HCT116 (cell line): ENCODE measurements around the gene MCRS1. TPM values are rescaled to one million over a fixed set of nuclear protein-coding genes. Genes with fewer than 3 reads are reported as not detected.

Experiments used
- ATAC-seq: fragments of 200-7000 bp; cut with Tn5 transposase; 2 replicates; pipeline ENCODE4 v1.9.1; 2020; ENCODE audit warnings: mild to moderate bottlenecking, moderate library complexity
- BruUV-seq: library from RNA; stranded (reverse); fragments of 400-500 nt; replicated peaks from 2 replicates; lab custom pipeline; 2021; lab: Mats Ljungman, UMichigan
- CTCF ChIA-PET: fragments of 300-600 bp; sonication (Branson Sonifier 250); formaldehyde crosslinking; loops from one replicate; lab custom pipeline; 2021; ENCODE audit warnings: antibody characterized with exemption; lab: Charles Lee
- POLR2A ChIA-PET: fragments of 300-600, 350-600 bp; sonication (Branson Sonifier 250); formaldehyde crosslinking; loops from one replicate; lab custom pipeline; 2021; ENCODE audit warnings: antibody characterized with exemption; lab: Charles Lee
- RAD21 ChIA-PET, 2 experiments: fragments of 300-600 bp; sonication (Branson Sonifier 250); formaldehyde crosslinking; loops; one replicate each; lab custom pipeline; 2023; ENCODE audit warnings: low total read pairs in 2 of 2; ENCODE audit not compliant: uncharacterized antibody in 2 of 2, unreplicated experiment in 2 of 2, low non-redundant PET in 1 of 2; lab: Charles Lee
- DNase-seq: peaks from one replicate; pipeline ENCODE4 v3.0.0-alpha.2; 2010; ENCODE audit warnings: low read depth, low spot score
- H2AFZ ChIP-seq: fragments of 200-600 bp; shearing (Covaris generic), sonication (generic); 2 replicates; pipeline ENCODE4 v1.6.1; 2017; ENCODE audit warnings: low read depth, mixed run types, mixed read lengths, antibody characterized with exemption, low read length; ENCODE audit not compliant: poor library complexity, severe bottlenecking
- H3K27ac ChIP-seq: 2 replicates; pipeline ENCODE4 v1.5.1; 2012; ENCODE audit warnings: low read depth, low read length
- H3K27me3 ChIP-seq: fragments of 200-600 bp; sonication (generic); 2 replicates; pipeline ENCODE4 v1.6.1; 2016; ENCODE audit warnings: mixed run types, low read length, mixed read lengths; ENCODE audit not compliant: insufficient read depth
- H3K36me3 ChIP-seq, 2 experiments: fragments of 200-500 bp in 1 of 2; fragments of 200-600 bp in 1 of 2; sonication (Bioruptor generic) in 1 of 2; sonication (generic) in 1 of 2; 2 replicates each; pipeline versions ENCODE4 v1.5.1 to v1.6.1; 2014 to 2016; ENCODE audit warnings: low read length in 2 of 2, inconsistent platforms in 1 of 2, mixed read lengths in 1 of 2, mixed run types in 1 of 2; ENCODE audit not compliant: insufficient read depth in 2 of 2, control insufficient read depth in 1 of 2
- H3K4me1 ChIP-seq, 2 experiments: fragments of 200-600 bp in 1 of 2; sonication (generic) in 1 of 2; 2 replicates each; pipeline versions ENCODE4 v1.5.1 to v1.6.1; 2012 to 2017; ENCODE audit warnings: low read length in 2 of 2, inconsistent platforms in 1 of 2, mild to moderate bottlenecking in 1 of 2, mixed read lengths in 1 of 2, mixed run types in 1 of 2, moderate library complexity in 1 of 2; ENCODE audit not compliant: insufficient read depth in 2 of 2, control insufficient read depth in 1 of 2
- H3K4me2 ChIP-seq: fragments of 200-600 bp; sonication (generic); 2 replicates; pipeline ENCODE4 v1.6.1; 2017; ENCODE audit warnings: mixed run types, low read length, mixed read lengths
- H3K4me3 ChIP-seq, 2 experiments: fragments of 200-600 bp in 1 of 2; sonication (generic) in 1 of 2; replicated peaks in 1 of 2; 2 replicates each; pipeline ENCODE4 v1.5.1; 2011 to 2016; ENCODE audit warnings: low read length in 2 of 2, control low read depth in 1 of 2, low read depth in 1 of 2, mild to moderate bottlenecking in 1 of 2, mixed read lengths in 1 of 2, mixed run types in 1 of 2
- H3K79me2 ChIP-seq: fragments of 200-600 bp; sonication (generic); 2 replicates; pipeline ENCODE4 v1.6.1; 2017; ENCODE audit warnings: mild to moderate bottlenecking, mixed run types, low read length, moderate library complexity, mixed read lengths; ENCODE audit not compliant: insufficient read depth
- H3K9ac ChIP-seq: fragments of 200-600 bp; sonication (generic); 2 replicates; pipeline ENCODE4 v1.6.1; 2016; ENCODE audit warnings: low read length, mixed read lengths
- H3K9me2 ChIP-seq: fragments of 200-600 bp; sonication (generic), shearing (Covaris generic); 2 replicates; pipeline ENCODE4 v1.6.1; 2017; ENCODE audit warnings: mixed run types, mild to moderate bottlenecking, moderate library complexity; ENCODE audit not compliant: insufficient read depth
- H3K9me3 ChIP-seq, 2 experiments: fragments of 200-500 bp in 1 of 2; fragments of 200-600 bp in 1 of 2; sonication (Bioruptor generic) in 1 of 2; sonication (generic) in 1 of 2; 2 replicates each; pipeline ENCODE4 v1.6.1; 2014 to 2017; ENCODE audit warnings: low read length in 2 of 2, mixed read lengths in 2 of 2, inconsistent platforms in 1 of 2, low read depth in 1 of 2, mild to moderate bottlenecking in 1 of 2, mixed run types in 1 of 2, moderate library complexity in 1 of 2; ENCODE audit not compliant: control insufficient read depth in 1 of 2, insufficient read depth in 1 of 2
- H4K20me1 ChIP-seq: fragments of 200-600 bp; sonication (generic), shearing (Covaris generic); 2 replicates; pipeline ENCODE4 v1.6.1; 2017; ENCODE audit warnings: mixed run types, mild to moderate bottlenecking, moderate library complexity; ENCODE audit not compliant: insufficient read depth
- FOSL1 ChIP-seq: IDR thresholded peaks from 2 replicates; pipeline ENCODE4 v1.6.1; 2012; ENCODE audit warnings: low read depth
- POLR2A ChIP-seq: IDR thresholded peaks from 2 replicates; pipeline ENCODE4 v1.7.0; 2011; ENCODE audit warnings: borderline replicate concordance; ENCODE audit not compliant: insufficient read depth, insufficient read length; ENCODE audit errors: extremely low read depth
- POLR2AphosphoS5 ChIP-seq: IDR thresholded peaks from 2 replicates; pipeline ENCODE4 v1.6.1; 2011; ENCODE audit warnings: mild to moderate bottlenecking, low read depth, low read length, moderate library complexity
- SIN3A ChIP-seq: IDR thresholded peaks from 2 replicates; pipeline ENCODE4 v1.6.1; 2012; ENCODE audit warnings: low read depth
- SP1 ChIP-seq: IDR thresholded peaks from 2 replicates; pipeline ENCODE4 v1.6.1; 2012; ENCODE audit warnings: low read depth
- TCF7L2 ChIP-seq: IDR thresholded peaks from 2 replicates; pipeline ENCODE4 v1.7.0; 2011; ENCODE audit warnings: borderline replicate concordance, inconsistent platforms; ENCODE audit not compliant: insufficient read depth, insufficient read length; ENCODE audit errors: extremely low read depth
- YY1 ChIP-seq: IDR thresholded peaks from 2 replicates; pipeline ENCODE4 v1.6.1; 2011; ENCODE audit warnings: low read length, low read depth, moderate library complexity, mild to moderate bottlenecking; ENCODE audit not compliant: insufficient replicate concordance; ENCODE audit errors: extremely low read depth
- ZFX ChIP-seq: fragments of 450-650 bp; IDR thresholded peaks from 2 replicates; pipeline ENCODE4 v1.6.1; 2017
- ZNF274 ChIP-seq: fragments of 200-500 bp; sonication (Bioruptor generic); IDR thresholded peaks from 2 replicates; pipeline ENCODE4 v1.6.1; 2014; ENCODE audit warnings: mild to moderate bottlenecking, low read depth, low read length, inconsistent platforms
- intact Hi-C: fragments of 100-400 bp; cut with micrococcal nuclease; formaldehyde crosslinking; loops from 2 replicates; pipeline ENCODE4 v1.10.0; 2022
- total RNA-seq: library from RNA; stranded (reverse); gene quantifications from one replicate; pipeline ENCODE4 v1.2.1, GENCODE V29; 2021; ENCODE audit not compliant: unreplicated experiment
- TF ChIP-seq, protein P1 (sequence below), 3 experiments: fragments of 200-600 bp in 1 of 3; sonication (generic) in 1 of 3; IDR thresholded peaks in 2 of 3; conservative IDR thresholded peaks in 1 of 3; 2 replicates each; pipeline ENCODE4 v1.5.1; 2012 to 2017; ENCODE audit warnings: low read depth in 2 of 3, low read length in 2 of 3, antibody characterized with exemption in 1 of 3, borderline replicate concordance in 1 of 3, control low read depth in 1 of 3, mild to moderate bottlenecking in 1 of 3, mixed read lengths in 1 of 3, mixed run types in 1 of 3, moderate library complexity in 1 of 3; ENCODE audit not compliant: insufficient read depth in 1 of 3
- TF ChIP-seq, protein P2 (sequence below): IDR thresholded peaks from 2 replicates; pipeline ENCODE4 v1.6.1; 2012
- TF ChIP-seq, protein P3 (sequence below): IDR thresholded peaks from 2 replicates; pipeline ENCODE4 v1.6.1; 2011; ENCODE audit warnings: mild to moderate bottlenecking, low read length, moderate library complexity; ENCODE audit not compliant: insufficient replicate concordance; ENCODE audit errors: extremely low read depth
- TF ChIP-seq, protein P4 (sequence below): IDR thresholded peaks from 2 replicates; pipeline ENCODE4 v1.6.1; 2012

Gene MCRS1
- total RNA-seq, 1 experiment from 2014 or later: 91.9 TPM

DNA sequence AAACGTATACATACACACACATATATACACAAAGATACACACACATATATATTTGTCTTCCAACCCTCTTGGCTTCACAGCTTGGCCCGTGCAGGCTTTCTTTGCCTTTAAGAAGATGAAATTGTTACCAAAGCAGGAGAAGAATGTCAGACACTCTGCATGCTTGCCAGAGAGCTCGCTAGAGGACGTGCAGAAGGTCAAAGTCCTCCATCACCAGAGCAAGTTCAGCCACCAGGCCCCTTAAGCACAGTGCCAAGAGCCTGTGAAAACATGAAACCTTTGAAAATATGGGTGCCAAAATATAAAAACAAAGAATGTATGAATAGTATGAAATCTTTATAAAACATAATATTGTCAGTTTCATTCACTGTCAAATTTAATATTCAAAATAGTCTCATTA is 14.9 kb upstream of the MCRS1 start (continued):
- TF ChIP-seq, protein P1, sequence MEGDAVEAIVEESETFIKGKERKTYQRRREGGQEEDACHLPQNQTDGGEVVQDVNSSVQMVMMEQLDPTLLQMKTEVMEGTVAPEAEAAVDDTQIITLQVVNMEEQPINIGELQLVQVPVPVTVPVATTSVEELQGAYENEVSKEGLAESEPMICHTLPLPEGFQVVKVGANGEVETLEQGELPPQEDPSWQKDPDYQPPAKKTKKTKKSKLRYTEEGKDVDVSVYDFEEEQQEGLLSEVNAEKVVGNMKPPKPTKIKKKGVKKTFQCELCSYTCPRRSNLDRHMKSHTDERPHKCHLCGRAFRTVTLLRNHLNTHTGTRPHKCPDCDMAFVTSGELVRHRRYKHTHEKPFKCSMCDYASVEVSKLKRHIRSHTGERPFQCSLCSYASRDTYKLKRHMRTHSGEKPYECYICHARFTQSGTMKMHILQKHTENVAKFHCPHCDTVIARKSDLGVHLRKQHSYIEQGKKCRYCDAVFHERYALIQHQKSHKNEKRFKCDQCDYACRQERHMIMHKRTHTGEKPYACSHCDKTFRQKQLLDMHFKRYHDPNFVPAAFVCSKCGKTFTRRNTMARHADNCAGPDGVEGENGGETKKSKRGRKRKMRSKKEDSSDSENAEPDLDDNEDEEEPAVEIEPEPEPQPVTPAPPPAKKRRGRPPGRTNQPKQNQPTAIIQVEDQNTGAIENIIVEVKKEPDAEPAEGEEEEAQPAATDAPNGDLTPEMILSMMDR (IDR thresholded peaks at IDR 0.05 in 2 of 3, conservative IDR thresholded peaks at IDR 0.05 in 1 of 3; ENCODE audit: borderline replicate concordance in 1 of 3, insufficient read depth in 1 of 3, low read depth in 2 of 3, low read length in 2 of 3): no peak
- TF ChIP-seq SIN3A (no peak), POLR2AphosphoS5 (no peak), TCF7L2 (no peak)
- TF ChIP-seq, protein P2, sequence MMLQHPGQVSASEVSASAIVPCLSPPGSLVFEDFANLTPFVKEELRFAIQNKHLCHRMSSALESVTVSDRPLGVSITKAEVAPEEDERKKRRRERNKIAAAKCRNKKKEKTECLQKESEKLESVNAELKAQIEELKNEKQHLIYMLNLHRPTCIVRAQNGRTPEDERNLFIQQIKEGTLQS: no peak

DNA sequence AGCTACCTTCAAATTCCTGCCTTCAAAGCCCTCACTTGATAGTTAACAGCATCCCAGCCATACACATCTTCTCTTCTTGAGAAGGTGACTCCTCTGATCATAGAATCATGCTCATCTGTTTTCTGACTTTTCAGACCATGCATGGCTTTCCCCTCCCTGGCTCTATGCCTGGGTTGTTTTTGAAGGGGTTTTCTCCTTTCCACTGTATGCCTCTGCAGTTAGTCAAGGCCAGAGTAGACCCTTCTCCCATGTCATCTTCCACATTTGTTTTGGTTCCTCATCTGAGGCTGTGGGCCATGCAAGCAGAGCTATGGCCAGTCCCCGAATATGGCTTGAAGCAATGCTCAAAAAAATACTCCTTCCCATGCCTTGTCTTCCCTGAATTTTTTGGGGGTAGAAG is 14.3 kb upstream of the MCRS1 start:
- Histone ChIP-seq H3K4me3 (no peak overlapping the region), H3K79me2 (no peaks in the 10 kb centered on the region; the same call in 1 of the 2 replicates), H3K9me2 (no peaks in the 10 kb centered on the region), H3K9ac (no peak overlapping the region), H4K20me1 (no peaks in the 10 kb centered on the region), H2AFZ (no peak overlapping the region), H3K4me1 (peaks cover 7 to 11% of the 10 kb centered on the region in 2 experiments; a peak in 3 of 4 replicates), H3K4me2 (no peak overlapping the region), H3K9me3 (no peaks in the 10 kb centered on the region), H3K27ac (no peak overlapping the region), H3K27me3 (no peaks in the 10 kb centered on the region), H3K36me3 (peaks cover 0 to 2% of the 10 kb centered on the region in 2 experiments; a peak in 1 of 4 replicates)
- no TSS peak for BruUV-seq
- DNase-seq (no peak), ATAC-seq (no peak)
- intact Hi-C loops: no loop called here
- RAD21 ChIA-PET: no interaction called here
- CTCF ChIA-PET: interaction anchor here (2.8 to 3.4 kb wide), 3 partner anchors 224 to 293 kb away, joined by 14 to 75 read pairs (median 14); partner anchors contain the start of gene DNAJC22
- POLR2A ChIA-PET: no interaction called here
- TF ChIP-seq YY1 (no peak), POLR2AphosphoS5 (no peak), FOSL1 (no peak), ZNF274 (no peak), ZFX (no peak), POLR2A (no peak), SP1 (no peak)
- TF ChIP-seq, protein P3, sequence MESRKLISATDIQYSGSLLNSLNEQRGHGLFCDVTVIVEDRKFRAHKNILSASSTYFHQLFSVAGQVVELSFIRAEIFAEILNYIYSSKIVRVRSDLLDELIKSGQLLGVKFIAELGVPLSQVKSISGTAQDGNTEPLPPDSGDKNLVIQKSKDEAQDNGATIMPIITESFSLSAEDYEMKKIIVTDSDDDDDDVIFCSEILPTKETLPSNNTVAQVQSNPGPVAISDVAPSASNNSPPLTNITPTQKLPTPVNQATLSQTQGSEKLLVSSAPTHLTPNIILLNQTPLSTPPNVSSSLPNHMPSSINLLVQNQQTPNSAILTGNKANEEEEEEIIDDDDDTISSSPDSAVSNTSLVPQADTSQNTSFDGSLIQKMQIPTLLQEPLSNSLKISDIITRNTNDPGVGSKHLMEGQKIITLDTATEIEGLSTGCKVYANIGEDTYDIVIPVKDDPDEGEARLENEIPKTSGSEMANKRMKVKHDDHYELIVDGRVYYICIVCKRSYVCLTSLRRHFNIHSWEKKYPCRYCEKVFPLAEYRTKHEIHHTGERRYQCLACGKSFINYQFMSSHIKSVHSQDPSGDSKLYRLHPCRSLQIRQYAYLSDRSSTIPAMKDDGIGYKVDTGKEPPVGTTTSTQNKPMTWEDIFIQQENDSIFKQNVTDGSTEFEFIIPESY: no peak
- TF ChIP-seq, protein P4, sequence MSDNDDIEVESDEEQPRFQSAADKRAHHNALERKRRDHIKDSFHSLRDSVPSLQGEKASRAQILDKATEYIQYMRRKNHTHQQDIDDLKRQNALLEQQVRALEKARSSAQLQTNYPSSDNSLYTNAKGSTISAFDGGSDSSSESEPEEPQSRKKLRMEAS: no peak
- TF ChIP-seq, protein P1 (IDR thresholded peaks at IDR 0.05 in 2 of 3, conservative IDR thresholded peaks at IDR 0.05 in 1 of 3; ENCODE audit: borderline replicate concordance in 1 of 3, insufficient read depth in 1 of 3, low read depth in 2 of 3, low read length in 2 of 3): no peak
